ENCODE measurements around the gene DGKI.

The DGKI gene

DNA sequence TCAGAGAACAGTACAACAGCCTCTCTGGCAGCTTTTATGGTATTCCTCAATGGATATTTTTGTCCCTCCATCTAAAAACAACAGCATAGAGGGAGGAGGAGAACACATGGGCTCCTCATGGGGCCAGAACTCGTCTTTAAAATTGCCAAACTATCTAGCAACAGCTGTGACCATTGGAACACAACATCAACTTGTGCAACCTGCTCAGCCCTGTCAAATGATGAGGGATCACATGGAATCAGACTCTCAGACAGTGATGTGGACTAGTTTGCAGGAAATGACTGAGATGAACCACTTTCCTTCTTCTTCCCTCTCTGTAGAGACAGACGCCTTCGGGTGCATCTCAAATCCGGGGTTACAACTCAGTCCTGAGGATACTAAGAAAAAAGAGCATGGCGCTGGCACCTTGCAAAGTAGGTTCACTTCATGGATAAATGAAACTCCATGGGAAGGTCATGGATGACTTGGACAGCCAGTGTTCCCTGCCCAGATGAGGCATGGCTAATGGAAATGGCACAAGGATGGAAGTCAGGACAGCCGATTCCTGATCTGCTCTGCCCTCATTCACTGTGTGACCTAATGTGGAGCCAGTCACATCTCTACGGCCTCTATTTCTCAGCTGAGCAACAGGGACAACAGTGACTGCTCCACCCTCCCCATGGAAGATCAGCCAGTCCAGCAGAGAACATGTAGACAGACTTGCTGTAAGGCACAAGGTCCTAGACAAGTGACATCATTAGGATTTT lies 24.6 kb upstream of the DGKI start:
- no peak for DNase-seq

DNA sequence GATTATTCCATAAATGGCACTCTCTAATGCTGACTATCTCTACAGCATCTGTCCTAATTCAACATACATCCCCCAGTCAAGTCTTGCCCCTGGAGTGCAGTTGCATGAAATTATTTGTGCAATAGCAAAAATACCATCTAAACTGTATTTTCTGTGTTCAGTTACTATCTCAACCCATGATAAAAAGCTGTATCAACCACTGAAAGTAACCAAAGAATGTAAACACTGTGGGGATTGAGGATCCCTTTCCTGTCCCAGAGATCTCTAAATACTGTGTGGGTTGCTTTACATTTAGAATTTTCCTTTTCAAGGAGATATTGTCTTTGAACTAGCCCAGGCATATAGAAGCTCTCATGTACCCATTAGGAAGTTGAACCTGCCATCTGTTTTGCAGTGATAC lies 23.9 kb upstream of the DGKI start:
- no peak for DNase-seq

DNA sequence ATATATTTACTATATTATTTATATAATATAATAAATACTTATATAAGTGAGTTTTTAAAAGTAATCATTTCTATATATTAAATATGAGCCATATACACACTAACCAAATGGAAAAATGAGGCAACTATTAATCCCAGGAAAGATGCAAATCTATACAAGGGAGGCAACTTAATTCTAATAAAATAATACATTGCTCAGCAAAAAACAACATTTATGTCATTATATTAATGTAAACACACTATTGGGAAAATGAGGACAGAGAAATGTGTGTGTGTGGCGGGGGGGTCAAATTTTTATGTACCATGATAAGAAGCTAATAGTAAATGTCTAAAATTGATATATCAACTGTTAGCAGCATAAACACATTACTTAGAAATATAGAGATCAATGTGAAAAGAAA lies 23.3 kb upstream of the DGKI start:
- no peak for DNase-seq

GRCh38 chr7:137869260-137869659 lies 22.5 kb upstream of the DGKI start:
- no peak for DNase-seq

DNA sequence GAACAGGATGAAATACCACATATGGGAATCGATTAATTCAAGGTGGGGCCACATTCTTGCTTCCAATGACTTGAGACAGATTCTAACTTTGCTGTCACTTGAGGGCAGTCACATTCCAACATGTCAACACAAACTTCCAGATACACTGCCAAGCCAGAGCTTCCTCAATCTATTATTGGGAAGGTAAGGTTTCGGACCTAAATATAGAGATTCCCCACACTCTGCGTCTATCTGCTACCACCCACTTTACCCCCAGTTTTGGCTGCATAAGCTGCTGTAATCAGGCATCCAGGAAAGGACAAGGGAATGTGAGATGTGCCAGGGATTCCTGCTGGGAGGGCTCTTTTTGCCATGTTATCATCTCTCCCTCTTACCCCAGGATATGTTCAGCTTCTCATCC lies 20.5 kb upstream of the DGKI start:
- no peak for DNase-seq

DNA sequence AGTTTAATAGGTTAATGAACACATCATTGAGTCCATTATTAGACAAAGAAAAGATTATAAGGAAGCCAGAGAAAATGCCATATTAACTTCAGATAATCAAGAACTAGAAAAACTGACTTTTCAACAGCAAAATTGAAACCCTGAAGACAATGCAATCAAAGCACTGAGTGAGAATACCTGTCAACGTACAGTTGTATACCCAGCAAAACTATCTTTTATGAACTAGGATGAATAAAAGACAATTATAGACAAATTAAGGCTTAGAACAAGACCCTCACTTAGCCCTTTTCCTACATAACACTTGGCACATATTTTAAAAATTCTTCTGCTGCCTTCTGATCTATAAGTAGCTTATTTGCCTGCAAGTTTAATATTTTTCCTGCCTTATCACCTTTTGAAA lies 19.0 kb upstream of the DGKI start:
- no peak for DNase-seq

- no peak for DNase-seq
Measured at GRCh38 chr7:137862964-137863363, 16.2 kb upstream of the DGKI start.

DNA sequence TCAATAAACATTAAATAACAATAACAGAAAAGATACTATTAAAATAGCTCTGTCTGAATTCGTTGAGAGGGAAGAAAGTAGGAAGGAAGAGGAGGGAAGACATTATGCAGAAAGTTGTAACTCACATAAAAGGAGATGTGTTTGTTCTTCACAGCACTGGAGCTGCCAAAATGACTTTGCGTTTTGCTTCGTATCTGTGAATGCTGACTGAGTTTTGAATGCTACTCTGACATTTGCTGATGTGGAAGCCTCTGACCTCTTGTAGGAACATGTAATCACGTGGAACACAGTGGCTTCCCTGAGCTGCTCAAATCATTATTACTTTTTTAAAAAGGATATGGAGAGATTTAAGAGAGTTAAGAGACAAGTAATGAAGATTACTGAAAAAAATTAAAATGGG lies 15.6 kb upstream of the DGKI start:
- no peak for DNase-seq

- no peak for DNase-seq
Measured at GRCh38 chr7:137860542-137860941, 13.8 kb upstream of the DGKI start.

DNA sequence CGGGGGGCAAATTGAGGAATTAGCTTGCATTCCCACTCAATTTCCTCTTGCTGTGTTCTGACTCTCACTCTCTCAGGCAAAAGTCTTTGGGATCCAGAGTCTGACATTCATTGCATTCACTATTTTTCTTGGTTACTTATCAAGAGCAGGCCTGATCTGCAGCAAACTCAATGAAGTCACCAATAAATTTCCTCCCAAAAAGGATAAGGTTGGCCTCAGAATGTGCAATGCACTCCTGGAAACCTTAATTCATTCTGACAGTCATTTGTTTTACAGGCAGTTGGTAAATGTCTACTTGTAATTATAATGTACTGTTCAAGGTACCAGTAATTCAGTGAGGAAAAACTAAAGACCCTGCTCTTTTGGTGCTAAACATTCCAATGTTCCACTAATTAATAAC lies 6.3 kb upstream of the DGKI start:
- no peak for DNase-seq

GRCh38 chr7:137852108-137852507 lies 5.3 kb upstream of the DGKI start:
- no peak for DNase-seq

GRCh38 chr7:137850972-137851945 lies 4.5 kb upstream of the DGKI start:
- no peak for DNase-seq

GRCh38 chr7:137850571-137850970 lies 3.8 kb upstream of the DGKI start:
- no peak for DNase-seq

- DNase-seq: no peak
Measured at GRCh38 chr7:137848095-137848494, 1.3 kb upstream of the DGKI start.

DNA sequence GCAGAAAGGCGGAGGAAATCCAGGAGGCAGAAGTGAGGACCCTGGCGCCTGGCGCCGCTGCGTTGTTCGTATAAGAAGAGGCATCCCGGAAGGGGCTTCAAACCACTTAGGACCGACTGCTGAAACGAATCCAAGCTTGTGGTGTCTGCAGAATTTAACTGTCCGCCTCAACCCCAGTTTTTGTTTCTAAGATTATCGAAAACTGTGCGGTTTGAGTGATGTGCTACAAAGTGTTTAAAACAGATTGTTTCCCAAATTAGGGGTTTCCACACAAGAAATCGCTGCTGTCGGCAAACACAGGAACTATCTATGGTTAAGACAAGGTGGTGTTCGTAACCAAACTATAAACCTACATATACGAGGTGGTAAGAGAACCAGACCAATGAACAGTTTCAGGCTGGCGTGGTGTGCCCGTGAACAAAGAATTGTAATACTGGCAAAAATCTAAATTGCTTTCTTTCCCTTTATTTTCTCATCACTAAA lies 835 bp upstream of the DGKI start:
- no peak for DNase-seq

GRCh38 chr7:137846549-137846826 lies 286 bp downstream of the DGKI start:
- DNase-seq: no peak

GRCh38 chr7:137844677-137845425 lies 1.9 kb downstream of the DGKI start:
- no peak for DNase-seq

DNA sequence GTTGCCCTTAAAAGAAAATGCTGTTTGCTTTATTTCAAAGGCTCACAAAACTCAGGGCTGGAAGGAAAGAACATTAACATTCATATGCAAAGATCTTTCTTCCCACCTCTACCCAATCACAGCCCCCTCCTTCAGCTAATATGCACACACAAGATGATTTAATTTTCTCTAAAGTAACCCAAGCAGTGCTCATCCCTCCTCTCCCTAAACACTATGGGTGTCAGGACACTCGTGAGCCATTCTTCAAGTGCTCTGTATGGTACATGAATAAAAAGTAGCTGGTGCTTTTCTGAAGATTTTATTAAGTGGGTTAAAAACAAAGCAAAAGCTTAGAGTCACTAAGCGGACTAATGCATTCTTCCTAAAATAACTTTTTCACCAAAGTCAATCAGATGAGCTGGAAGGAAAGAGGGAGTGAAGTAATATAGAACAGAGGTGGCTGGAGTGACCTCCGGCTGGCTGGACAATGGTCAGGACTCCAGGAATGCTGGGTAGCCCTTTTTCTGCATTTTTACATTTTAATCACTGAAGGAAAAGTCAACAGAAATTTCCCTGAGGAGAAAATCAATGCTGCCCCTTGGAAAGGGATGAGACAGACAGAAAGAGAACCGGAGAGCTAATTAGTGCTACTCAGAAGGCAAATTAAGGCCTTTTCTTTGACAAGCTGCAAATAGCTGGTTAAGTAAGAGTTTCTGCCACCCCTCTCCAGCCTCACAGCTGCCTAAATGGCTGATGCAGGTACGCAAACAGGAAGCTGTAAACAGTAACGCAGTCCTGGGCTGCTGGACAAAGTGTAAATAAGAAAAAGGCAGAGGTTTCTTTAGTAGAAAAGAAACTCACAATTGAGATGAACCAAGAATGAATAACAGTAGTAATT lies 6.6 kb downstream of the DGKI start:
- DNase-seq: no peak

GRCh38 chr7:137838706-137839315 lies 8.0 kb downstream of the DGKI start:
- DNase-seq: no peak

DNA sequence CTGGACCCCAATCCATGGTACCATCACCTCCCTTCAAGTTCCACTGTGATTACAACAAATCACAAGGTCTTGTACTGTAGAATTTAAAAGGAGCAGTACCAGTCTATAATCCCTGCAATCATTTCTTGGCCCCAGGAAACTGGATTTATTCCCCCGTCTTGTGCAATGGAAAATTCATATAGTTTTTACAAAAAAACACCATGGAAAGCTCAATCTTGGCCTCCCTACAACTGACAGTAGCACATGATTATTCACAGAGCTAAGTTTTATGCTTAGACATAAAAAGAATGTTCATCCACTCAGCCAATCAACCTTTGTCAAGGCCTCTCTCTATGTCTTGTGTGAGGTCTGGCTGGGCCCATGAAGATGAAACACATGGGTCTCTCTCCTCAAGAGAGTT lies 10.2 kb downstream of the DGKI start:
- no peak for DNase-seq

DNA sequence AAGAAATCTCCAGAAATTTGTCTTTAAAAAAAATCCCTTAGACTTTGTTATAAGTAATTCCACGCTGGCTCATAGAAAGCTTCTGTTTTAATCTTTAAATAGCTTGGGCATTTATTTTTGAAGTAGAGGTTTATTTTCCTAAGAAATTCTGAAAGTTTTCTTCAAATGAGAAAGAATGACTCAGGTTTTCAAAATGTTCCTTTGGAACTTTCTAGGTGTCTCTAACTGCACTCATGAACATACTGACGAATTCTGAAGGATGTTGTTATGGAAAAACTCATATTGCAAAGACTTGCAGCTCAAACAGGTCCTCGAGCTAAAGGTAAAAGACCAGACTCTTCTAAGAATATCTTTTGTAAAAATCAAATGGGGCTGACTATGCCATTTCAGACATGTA lies 10.7 kb downstream of the DGKI start:
- no peak for DNase-seq

GRCh38 chr7:137835486-137836112 lies 11.2 kb downstream of the DGKI start:
- no peak for DNase-seq

All from CD4-positive, alpha-beta T cell treated with Interleukin-10 for 1 hour (primary cell).